ENCODE measurements around the gene CAPN14. TPM values are rescaled to one million over a fixed set of nuclear protein-coding genes. Genes with fewer than 3 reads are reported as not detected.

Gene CAPN14
- total RNA-seq, 4 donors from 2014 or later: 0.22 TPM; not detected in 3

DNA sequence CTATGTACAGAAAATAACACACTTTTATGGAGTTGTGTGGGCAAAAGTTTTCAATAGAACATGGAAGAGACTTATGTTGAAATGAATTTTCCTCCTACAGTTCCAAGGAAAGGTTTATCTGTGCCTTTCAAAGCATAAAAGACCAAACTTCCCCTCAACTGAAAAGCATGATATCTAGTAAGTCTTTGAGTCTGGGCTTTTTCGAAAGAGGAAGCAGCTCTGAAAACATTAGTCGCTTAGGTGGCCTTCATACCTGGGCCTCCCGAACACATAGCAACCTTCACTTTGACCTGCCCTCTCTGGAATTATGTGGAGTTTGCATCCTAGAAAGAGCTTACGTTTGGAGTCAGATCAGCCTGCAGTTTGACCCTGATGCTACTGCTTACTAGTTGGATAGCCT is 4.8 kb upstream of the CAPN14 start:
- TF ChIP-seq, protein P1, sequence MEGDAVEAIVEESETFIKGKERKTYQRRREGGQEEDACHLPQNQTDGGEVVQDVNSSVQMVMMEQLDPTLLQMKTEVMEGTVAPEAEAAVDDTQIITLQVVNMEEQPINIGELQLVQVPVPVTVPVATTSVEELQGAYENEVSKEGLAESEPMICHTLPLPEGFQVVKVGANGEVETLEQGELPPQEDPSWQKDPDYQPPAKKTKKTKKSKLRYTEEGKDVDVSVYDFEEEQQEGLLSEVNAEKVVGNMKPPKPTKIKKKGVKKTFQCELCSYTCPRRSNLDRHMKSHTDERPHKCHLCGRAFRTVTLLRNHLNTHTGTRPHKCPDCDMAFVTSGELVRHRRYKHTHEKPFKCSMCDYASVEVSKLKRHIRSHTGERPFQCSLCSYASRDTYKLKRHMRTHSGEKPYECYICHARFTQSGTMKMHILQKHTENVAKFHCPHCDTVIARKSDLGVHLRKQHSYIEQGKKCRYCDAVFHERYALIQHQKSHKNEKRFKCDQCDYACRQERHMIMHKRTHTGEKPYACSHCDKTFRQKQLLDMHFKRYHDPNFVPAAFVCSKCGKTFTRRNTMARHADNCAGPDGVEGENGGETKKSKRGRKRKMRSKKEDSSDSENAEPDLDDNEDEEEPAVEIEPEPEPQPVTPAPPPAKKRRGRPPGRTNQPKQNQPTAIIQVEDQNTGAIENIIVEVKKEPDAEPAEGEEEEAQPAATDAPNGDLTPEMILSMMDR (IDR thresholded peaks at IDR 0.05; ENCODE audit: low read depth): no peak

DNA sequence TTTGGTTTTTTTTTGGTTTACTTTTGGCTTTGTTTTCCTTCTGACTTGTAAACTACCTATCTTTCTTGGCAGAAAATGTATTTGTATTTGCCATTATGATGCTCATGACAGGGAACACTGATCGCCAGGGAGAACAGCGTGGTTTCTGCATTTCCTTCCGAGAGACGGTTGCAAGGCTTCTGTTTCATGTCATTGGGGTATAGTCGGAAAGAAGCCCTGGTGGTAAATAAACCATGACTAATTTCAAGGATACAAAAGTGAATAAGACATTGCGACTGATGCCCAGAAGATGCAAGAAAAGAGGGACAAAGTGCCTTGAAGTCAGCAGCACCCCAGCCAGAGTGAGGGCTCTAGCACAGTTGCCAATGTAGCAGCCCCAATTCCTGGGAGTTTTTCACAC is 4.2 kb upstream of the CAPN14 start:
- TF ChIP-seq, protein P1 (IDR thresholded peaks at IDR 0.05; ENCODE audit: low read depth): no peak

DNA sequence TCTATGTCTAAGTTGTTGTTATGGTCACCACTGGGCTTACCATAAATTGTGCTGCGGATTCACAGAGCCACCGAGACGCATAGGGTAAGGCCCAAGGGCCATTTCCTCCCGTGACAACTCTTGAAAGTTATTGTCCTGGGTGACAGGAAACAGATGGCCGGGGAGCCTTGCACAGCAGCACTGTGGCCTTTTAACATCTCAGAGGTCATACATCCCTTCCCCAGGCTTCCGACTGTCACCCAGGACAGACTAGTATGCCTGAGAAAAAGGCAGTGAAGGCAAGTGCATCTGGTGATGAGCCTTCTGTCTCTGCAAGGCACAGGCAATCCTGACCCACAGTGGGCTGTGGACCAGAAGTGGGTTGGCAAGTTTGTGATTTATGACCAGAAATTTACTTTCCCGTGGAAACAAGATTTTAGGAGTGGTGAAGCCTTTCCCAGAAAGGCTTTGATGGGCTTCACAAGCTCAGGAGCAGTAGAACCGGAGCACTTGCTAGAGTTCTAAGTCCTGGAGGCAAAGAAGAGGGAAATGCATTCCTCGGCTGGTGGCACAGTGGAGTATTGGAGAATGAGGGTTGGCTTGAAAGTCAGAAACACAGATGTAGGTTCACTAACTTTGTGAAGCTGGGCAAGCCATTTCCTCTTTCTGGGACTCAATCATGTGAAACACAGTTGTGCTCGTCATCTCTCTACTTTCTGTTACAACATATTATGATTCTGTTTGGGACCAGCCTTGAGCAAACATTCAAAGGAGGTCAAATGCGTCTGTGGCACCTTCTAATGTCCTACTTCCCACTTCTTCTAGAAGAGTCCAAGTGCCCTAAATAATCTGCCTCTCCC is 2.0 kb upstream of the CAPN14 start:
- TF ChIP-seq, protein P1 (IDR thresholded peaks at IDR 0.05; ENCODE audit: low read depth): no peak

DNA sequence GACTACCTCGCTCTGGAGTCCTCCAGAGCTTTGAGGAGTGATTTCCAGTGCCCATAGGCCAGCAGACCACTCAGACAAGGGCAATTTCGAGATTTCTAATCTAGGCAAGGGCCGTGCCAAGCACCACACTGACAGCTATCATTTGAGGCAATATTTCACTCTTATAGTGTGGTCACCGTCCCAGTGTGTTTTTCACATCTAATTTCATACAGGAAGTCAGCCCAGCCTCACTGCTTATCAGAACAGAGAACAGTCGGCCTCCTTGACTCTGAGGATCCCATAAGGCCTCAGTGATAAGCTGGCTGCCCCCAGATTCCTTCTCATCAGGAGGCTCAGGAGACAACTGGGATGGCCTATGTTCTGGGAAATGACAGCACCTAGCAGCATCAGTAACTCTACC is 581 bp downstream of the CAPN14 start:
- TF ChIP-seq, protein P1 (IDR thresholded peaks at IDR 0.05; ENCODE audit: low read depth): no peak

DNA sequence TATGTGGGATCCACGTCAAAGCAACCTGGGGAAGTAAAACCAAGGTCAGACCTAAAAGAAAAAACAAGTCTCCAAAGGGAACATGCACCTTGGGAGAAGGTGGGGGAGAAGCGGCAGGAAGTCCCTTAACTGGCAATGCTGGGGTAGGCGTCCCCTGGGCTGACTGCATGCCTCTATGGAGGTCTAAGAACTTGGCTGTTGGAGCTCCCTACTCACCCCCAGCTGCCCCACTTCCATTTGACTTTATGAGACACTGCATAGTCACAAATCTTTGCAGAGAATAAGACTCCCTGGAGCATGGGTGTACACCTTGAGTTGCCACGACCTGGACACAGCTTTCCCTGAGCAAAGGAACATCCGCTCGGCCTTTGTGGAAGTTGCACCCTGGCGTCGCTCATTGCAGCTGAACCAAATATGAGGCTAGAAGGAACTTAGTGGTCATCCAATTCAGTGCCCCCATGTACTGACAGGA is 2.8 kb downstream of the CAPN14 start:
- TF ChIP-seq, protein P1 (IDR thresholded peaks at IDR 0.05; ENCODE audit: low read depth): no peak

DNA sequence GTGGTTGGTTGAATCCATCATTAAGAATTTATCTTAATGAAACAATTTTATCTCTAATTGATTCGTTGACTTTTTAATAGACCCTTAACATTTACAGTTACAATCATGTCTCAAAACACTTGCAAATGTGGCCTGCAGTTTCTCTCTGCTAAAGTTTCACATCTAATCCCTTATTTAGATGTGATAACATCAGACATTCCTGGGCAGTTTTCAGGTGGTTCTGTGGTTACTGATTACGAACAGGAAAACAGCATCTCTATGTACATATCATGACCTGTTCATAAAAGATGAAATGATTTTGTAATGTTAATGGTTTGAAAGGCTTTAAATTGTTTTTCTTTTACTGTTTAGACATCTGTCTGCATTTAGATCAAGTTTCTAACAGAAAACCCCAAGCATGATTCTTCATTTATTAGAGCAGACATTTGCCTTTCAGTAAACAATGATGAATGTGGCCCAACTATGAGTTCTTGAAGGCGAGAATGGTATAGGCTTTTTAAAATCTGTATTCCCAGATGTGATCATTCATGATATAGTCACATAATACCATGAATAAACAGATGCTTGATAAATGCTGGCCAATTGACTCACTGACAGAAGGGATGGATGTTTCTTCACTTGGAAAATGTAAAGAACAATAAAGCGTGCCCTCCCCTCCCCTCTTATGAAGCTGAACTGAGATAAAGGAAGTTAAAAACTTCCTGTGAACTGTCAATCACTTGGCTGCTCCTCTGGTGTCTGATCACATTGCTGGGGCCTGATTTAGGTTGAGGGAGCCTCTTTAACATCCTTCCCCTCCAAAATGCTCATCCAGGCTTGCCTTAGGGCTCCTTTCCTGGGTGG is 3.5 kb downstream of the CAPN14 start:
- TF ChIP-seq, protein P1 (IDR thresholded peaks at IDR 0.05; ENCODE audit: low read depth): no peak

Data from subcutaneous adipose tissue (tissue), 4 donors.